Activated CD4-positive, alpha-beta T cell treated with anti-CD3 and anti-CD28 coated beads, Interleukin-2, amount 10 ng/mL, durations not matched to agents 24 days and 14 days (primary cell): ENCODE results near the gene MSRB2. TPM values are rescaled to one million over a fixed set of nuclear protein-coding genes. Genes with fewer than 3 reads are reported as not detected.

ENCODE experiments used
- DNase-seq: peaks from one replicate; pipeline ENCODE4 v3.0.0; 2022
- H3K27ac Mint-ChIP-seq: one replicate; pipeline ENCODE4 v1.8.0; 2022; ENCODE audit warnings: mild to moderate bottlenecking, mixed read lengths
- H3K27me3 Mint-ChIP-seq: one replicate; pipeline ENCODE4 v1.8.0; 2022; ENCODE audit warnings: mixed read lengths
- H3K36me3 Mint-ChIP-seq: one replicate; pipeline ENCODE4 v1.8.0; 2022; ENCODE audit warnings: low read depth, mild to moderate bottlenecking, mixed read lengths
- H3K4me1 Mint-ChIP-seq: one replicate; pipeline ENCODE4 v1.8.0; 2021; ENCODE audit warnings: mixed read lengths
- H3K4me3 Mint-ChIP-seq: one replicate; pipeline ENCODE4 v1.8.0; 2022; ENCODE audit warnings: mild to moderate bottlenecking, moderate library complexity, mixed read lengths
- H3K9me3 Mint-ChIP-seq: one replicate; pipeline ENCODE4 v1.8.0; 2021; ENCODE audit warnings: mixed read lengths
- intact Hi-C: fragments of 100-400 bp; cut with micrococcal nuclease; formaldehyde crosslinking; loops from one replicate; pipeline ENCODE4 v1.15.1; 2023
- total RNA-seq: library from RNA; stranded (reverse); gene quantifications from 2 replicates; pipeline ENCODE4 v1.2.3, GENCODE V29; 2022

The MSRB2 gene
- total RNA-seq, 1 donor from 2014 or later = 3.9 TPM

- Mint-ChIP-seq H3K27ac (no peak overlapping the region), H3K27me3 (no peaks in the 10 kb centered on the region), H3K9me3 (no peaks in the 10 kb centered on the region), H3K4me1 (no peaks in the 10 kb centered on the region), H3K36me3 (no peaks in the 10 kb centered on the region), H3K4me3 (no peak overlapping the region)
- no peak for DNase-seq
- intact Hi-C loops = no loop called here
These were observed 55.7 kb downstream of the MSRB2 start for GRCh38 chr10:23151071-23151470.

DNA sequence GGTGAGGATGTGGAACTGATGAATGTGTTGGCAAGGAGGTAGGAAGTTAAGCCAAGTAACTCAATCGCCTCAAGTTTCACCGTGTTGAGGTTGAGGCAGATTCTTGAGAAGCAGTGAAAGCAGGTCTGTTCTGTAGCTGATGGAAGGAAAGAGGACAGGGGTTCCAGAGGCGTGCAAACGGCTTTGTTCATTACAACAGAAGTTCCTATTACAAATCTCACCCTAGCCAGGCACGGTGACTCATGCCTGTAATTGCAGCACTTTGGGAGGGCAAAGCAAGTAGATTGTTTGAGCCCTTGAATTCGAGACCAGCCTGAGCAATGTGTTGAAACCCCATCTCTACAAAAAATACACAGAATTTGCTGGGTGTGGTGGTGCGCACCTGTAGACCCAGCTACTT, 59.8 kb downstream of the MSRB2 start:
- no peak for DNase-seq
- Mint-ChIP-seq H3K27ac (no peak overlapping the region), H3K27me3 (peaks cover 2% of the 10 kb centered on the region), H3K36me3 (no peaks in the 10 kb centered on the region), H3K4me1 (peaks cover 8% of the 10 kb centered on the region), H3K4me3 (no peak overlapping the region), H3K9me3 (no peaks in the 10 kb centered on the region)
- intact Hi-C loops = loop anchor here (5.0 kb wide), 1 partner anchor 1402 kb away; no protein-coding TSS in a partner anchor

GRCh38 chr10:23156447-23157150, 61.2 kb downstream of the MSRB2 start:
- no peak overlapping the region for H3K27ac Mint-ChIP-seq

GRCh38 chr10:23157239-23157681, 61.9 kb downstream of the MSRB2 start:
- Mint-ChIP-seq H3K4me3 (no peak overlapping the region), H3K27me3 (peaks cover 6% of the 10 kb centered on the region), H3K27ac (peak overlapping the region; percentile 14), H3K36me3 (no peaks in the 10 kb centered on the region), H3K4me1 (peaks cover 8% of the 10 kb centered on the region), H3K9me3 (no peaks in the 10 kb centered on the region)
- no peak for DNase-seq
- intact Hi-C loops = loop anchor here (5.0 kb wide), 1 partner anchor 1400 kb away; no protein-coding TSS in a partner anchor

More at GRCh38 chr10:23156447-23157150, 61.2 kb downstream of the MSRB2 start:
- peaks cover 6% of the 10 kb centered on the region for H3K27me3 Mint-ChIP-seq
- H3K36me3 Mint-ChIP-seq = no peaks in the 10 kb centered on the region
- intact Hi-C loops = loop anchor here (5.0 kb wide), 1 partner anchor 1401 kb away; no protein-coding TSS in a partner anchor
- peaks cover 8% of the 10 kb centered on the region for H3K4me1 Mint-ChIP-seq
- H3K9me3 Mint-ChIP-seq = no peaks in the 10 kb centered on the region
- H3K4me3 Mint-ChIP-seq = no peak overlapping the region
- no peak for DNase-seq

DNA sequence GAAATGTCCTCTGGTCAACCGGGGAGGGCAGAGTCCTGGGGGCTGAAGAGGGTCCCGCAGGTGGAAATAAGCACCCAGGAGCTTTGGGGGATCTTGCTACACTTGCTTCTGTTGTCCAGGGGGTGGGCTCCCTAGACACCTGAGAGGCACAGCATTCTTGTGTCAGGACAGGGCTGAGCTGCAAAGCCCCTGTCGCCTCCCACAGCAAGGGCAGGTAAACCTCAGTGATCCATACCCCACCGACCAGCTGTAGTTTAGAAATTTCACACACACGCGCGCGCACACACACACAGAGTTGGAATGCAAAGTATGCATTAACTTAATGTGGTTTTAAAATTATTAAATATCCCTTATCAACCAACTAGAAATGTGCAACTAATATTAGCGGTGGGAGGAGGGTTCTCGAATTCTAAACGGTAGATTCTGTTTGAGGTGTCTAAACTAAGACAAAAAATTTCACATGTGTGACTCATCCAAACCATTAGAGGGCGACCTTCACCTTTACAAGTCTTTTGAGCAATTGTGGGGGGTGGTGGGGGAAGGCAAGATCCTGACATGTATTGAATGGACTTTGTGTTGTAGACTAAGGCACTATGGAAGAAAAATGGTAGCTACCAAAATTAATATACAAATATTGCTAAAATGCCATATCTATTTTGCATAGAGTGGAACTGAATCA, 62.5 kb downstream of the MSRB2 start:
- Mint-ChIP-seq H3K9me3 (no peaks in the 10 kb centered on the region), H3K27me3 (peaks cover 6% of the 10 kb centered on the region), H3K4me1 (peaks cover 8% of the 10 kb centered on the region), H3K36me3 (no peaks in the 10 kb centered on the region), H3K4me3 (no peak overlapping the region), H3K27ac (no peak overlapping the region)
- intact Hi-C loops = loop anchor here (2.0 to 5.0 kb wide), 4 partner anchors 135 to 1399 kb away; no protein-coding TSS in a partner anchor
- DNase-seq = no peak

- H3K27me3 Mint-ChIP-seq = peaks cover 6% of the 10 kb centered on the region
- no peaks in the 10 kb centered on the region for H3K36me3 Mint-ChIP-seq
- peak; percentile 76 for DNase-seq
- peaks cover 8% of the 10 kb centered on the region for H3K4me1 Mint-ChIP-seq
- no peak overlapping the region for H3K4me3 Mint-ChIP-seq
- no peak overlapping the region for H3K27ac Mint-ChIP-seq
- no peaks in the 10 kb centered on the region for H3K9me3 Mint-ChIP-seq
- intact Hi-C loops = loop anchor here (2.0 to 5.0 kb wide), 4 partner anchors 134 to 1399 kb away; no protein-coding TSS in a partner anchor
These were observed 63.0 kb downstream of the MSRB2 start for GRCh38 chr10:23158370-23158769.

DNA sequence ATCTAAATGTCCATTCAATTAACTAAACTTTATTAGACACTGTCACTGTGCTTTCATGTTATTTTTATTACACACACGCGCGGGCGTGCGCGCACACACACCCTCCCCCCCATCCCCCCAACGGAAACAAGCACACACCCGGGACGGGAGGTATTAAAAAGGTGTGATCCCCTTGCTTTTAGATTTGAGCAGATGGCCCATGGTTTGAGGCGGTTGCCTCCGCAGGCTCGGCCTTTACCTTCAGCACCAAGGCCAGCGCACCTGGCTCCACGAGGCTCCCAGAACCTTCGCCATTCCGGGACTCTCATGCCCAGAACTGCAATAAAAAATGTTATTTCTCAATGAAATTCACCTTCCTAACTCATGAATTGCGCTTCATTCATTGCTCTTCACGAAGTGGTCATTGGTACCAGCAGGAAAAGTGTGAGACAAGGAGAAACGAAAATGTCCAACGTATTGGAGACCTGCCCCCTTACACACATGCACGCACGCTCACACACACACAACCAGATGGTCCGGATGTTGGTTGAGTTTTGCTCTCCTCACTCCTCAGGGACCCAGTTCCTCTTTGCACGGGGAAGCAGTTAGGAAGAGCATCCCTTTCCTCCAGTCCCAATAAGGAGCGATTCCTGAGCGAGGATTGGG, 76.0 kb downstream of the MSRB2 start:
- H3K9me3 Mint-ChIP-seq = peaks cover 5% of the 10 kb centered on the region
- intact Hi-C loops = loop anchor here (10.0 kb wide), 1 partner anchor 697 kb away; no protein-coding TSS in a partner anchor
- DNase-seq = no peak
- no peak overlapping the region for H3K27ac Mint-ChIP-seq
- no peaks in the 10 kb centered on the region for H3K36me3 Mint-ChIP-seq
- H3K27me3 Mint-ChIP-seq = peaks cover 64% of the 10 kb centered on the region
- H3K4me3 Mint-ChIP-seq = no peak overlapping the region
- no peaks in the 10 kb centered on the region for H3K4me1 Mint-ChIP-seq

Other genes with a start within 250 kb of the MSRB2 start
- not detected in 2 replicates for gene ARMC3, start 167.5 kb upstream of the MSRB2 start, total RNA-seq
- not detected in 2 replicates for gene PTF1A, start 96.7 kb downstream of the MSRB2 start, total RNA-seq
- 0.07 and 0.16 TPM in 2 replicates for gene C10orf67, start 249.2 kb downstream of the MSRB2 start, total RNA-seq